Hematopoietic multipotent progenitor cell treated with erythropoietin and hydrocortisone succinate and interleukin-3 and kit ligand, for 4 days (in vitro differentiated cells): Measurements from ENCODE around the gene SHCBP1L.

Experiments used
- DNase-seq: peaks from one replicate; pipeline ENCODE4 v3.0.0-alpha.2; 2015

The SHCBP1L gene

DNA sequence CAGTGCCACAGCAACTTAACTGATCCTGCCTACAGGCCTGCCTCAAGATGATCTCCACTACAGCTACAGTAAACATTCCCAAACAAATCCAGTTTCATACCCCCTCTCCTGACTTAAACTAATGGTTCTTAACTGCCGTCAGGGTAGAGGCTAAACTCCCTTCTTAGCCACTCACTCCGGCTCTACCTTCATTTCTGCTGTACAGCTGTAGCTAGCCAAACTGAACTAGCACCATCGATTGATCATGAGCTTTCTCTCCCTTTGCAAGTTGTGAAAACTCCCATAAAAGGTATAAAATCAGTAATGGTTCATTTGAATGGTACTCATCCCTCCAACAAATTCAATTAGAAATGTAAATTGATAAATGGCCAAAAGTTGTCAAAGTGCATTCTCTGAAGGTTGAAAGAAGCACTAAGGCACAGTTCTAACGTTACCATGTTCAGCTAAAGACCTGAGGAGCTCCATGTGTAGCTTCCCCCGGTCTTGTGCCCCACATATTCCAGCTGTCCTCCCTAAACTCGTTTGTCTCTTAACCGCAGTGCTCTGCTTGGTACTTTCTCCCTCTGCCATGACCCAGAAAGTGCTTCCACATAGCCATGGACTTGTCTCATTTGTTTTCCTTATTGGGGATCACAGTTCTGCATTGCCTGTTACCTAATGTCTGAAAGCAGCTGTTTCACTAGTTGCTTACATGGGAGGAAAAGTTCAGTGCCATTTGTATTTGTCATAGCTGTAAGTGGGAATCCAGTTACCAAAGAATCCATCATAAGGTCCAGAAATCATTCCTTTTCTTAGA, 64.0 kb downstream of the SHCBP1L start:
- DNase-seq = peak; percentile 18

DNA sequence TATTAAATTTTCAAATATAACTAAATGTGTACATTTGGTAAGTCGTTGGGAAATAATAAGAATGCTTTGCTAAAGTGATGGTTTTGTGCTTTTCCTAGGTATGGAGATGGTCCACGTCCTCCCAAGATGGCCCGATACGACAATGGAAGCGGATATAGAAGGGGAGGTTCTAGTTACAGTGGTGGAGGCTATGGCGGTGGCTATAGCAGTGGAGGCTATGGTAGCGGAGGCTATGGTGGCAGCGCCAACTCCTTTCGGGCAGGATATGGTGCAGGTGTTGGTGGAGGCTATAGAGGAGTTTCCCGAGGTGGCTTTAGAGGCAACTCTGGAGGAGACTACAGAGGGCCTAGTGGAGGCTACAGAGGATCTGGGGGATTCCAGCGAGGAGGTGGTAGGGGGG, 66.0 kb downstream of the SHCBP1L start:
- DNase-seq = no peak

GRCh38 chr1:182885591-182885990, 67.4 kb downstream of the SHCBP1L start:
- no peak for DNase-seq

DNA sequence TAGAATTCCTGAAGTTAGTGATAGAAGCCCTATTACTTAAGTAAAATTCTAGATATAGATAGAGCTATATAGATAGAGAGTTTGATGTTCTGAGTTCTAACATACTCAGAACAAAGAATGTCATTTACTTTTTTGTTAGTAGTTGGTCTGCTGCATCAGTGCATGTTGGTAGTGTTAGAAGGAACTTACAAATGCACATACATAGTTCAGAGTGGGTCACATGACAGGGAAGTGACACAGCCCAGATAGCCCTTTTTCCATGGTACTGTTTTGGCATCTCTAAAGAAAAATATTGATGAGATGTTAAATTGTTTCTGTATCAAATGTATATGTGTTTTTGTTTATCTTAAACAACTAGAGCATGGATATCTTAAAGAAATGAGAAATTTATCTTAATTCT, 68.1 kb downstream of the SHCBP1L start:
- no peak for DNase-seq

DNA sequence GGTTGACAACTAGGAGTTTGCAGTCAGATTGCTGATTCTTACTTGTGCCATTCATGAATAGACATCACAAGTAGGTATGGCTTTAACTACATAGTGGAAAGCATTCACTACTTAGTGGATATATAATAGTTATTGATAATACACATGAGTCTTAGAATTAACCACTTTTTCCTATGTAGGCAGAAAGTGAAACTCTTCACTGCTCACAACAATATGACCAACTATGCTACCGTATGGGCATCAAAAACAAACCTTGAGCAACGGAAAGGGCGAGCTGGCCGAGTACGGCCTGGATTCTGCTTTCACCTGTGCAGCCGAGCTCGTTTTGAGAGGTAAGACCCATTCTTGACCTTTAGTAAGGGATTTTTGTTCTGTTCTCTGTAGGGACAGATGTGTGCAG, 75.1 kb downstream of the SHCBP1L start:
- DNase-seq = no peak

DNA sequence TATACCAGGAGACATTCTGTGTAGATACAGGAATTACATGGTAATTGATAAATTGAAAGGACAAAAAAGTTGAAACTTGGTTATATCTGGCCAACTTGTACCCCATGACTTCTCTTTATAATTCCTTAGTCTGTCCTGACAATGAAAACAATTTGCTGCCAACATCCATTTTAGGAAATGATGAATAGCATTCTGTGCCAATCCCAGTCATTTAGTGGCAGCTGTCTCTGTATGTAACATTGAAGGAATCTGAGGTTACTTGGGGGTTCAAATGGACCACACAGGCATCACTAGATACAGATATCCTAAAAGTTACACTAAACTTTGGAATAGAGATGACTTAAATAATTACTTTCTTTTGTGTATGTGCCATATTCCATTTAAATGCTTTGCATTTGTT, 75.6 kb downstream of the SHCBP1L start:
- DNase-seq = no peak

DNA sequence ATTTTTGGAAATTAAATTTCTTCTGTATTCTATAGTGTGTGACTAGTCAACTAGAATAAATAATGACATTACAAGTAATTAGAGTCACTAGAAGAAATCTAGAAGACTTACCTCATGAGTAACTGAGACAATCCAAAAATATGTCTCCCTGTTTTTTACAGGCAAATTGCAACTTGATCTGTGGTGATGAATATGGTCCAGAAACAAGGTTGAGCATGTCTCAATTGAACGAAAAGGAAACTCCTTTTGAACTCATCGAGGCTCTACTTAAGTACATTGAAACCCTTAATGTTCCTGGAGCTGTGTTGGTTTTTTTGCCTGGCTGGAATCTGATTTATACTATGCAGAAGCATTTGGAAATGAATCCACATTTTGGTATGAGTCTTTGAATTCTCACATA, 77.1 kb downstream of the SHCBP1L start:
- no peak for DNase-seq

GRCh38 chr1:182872881-182873280, 80.1 kb downstream of the SHCBP1L start:
- DNase-seq = no peak

DNA sequence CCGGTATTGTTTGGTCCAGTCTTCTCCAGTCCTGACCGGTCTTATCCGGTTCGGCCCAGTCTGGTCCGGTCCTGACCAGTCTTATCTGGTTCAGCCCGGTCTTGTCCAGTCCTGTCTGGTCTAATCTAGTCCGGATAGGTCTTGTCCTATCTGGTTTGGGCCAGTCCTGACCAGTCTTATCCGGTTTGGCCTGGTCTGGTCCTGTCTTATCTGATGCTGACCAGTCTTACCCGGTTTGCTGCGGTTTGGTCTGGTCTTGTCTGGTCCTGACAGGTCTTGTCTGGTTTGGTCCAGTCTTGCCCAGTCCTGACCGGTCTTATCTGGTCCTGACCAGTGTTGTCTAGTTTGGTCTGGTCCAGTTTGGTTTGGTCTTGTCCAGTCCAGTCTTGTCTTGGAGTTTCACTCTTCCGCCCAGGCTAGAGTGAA, 83.7 kb downstream of the SHCBP1L start:
- peak; percentile 17 for DNase-seq

DNA sequence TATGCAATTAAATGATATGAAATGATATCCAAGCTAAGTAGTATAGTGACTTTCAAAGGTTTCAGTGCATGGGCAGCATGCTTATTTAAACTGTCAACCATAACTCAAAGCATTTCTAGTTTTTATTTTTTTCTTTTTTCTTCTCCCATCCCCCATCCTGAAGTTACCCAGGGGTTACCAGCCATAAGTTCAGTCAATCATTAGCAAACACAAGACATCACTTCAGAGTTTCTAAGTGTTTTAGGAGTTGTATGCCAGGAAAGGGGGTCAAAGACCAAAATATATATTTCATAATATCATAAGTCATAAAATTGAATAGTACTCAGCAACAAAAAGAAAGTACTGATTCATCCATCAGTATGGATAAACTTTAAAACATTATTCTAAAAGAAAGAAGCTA, 85.1 kb downstream of the SHCBP1L start:
- no peak for DNase-seq

- DNase-seq = no peak
Measured at GRCh38 chr1:182863940-182864339, 89.0 kb downstream of the SHCBP1L start.

- DNase-seq = no peak
Measured at GRCh38 chr1:182862827-182863226, 90.1 kb downstream of the SHCBP1L start.

GRCh38 chr1:182861994-182862393, 91.0 kb downstream of the SHCBP1L start:
- peak; percentile 44 for DNase-seq

- DNase-seq = no peak
Measured at GRCh38 chr1:182860658-182861057, 92.3 kb downstream of the SHCBP1L start.

- DNase-seq = no peak
Measured at GRCh38 chr1:182857212-182857611, 95.8 kb downstream of the SHCBP1L start.

- no peak for DNase-seq
Measured at GRCh38 chr1:182855911-182856310, 97.1 kb downstream of the SHCBP1L start.

DNA sequence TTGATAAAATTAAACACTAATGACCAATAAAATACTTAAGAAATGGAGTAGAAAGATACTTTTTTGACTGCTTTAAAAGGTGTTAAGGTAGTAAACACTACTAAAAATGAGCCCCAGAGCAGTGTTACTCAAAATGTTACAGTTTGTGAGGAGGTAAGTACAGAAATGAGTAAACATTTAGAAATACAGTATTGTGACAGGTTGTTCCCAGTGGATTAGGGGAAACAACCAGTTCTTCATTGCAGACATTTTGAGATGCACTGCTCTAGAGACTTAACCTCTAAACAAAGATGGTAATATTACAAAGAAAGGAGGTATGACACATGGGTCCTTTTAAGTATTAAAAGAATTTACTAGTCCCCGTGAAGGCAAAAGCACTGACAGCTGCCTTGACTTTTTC, 101.1 kb downstream of the SHCBP1L start:
- DNase-seq = no peak

DNA sequence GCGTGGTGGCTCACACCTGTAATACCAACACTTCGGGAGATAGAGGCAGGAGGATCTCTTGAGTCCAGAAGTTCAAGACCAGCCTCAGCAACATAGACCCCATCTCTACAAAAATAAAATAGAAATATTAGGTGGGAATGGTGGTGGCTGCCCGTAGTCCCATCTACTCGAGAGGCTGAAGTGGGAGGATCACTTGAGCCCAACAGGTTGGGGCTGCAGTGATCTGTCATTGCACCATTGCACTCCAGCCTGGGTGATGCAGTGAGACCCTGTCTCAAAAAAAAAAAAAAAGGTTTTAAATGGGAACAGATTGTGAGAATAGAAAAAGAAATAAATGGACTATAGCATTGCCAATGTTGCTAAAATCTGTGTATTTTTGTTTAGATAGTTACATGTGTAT, 102.6 kb downstream of the SHCBP1L start:
- DNase-seq = no peak
